Omental fat pad (tissue), 4 donors: ENCODE measurements around the gene MRPL19. TPM values are rescaled to one million over a fixed set of nuclear protein-coding genes. Genes with fewer than 3 reads are reported as not detected.

Experiments
- ATAC-seq: fragments of 150-250 bp; one replicate; pipeline ENCODE4 v1.9.1; 2016; ENCODE audit warnings: mild to moderate bottlenecking, moderate library complexity; ENCODE audit not compliant: low FRiP score
- DNase-seq: peaks from one replicate; pipeline ENCODE4 v3.0.0-alpha.2; 2019; ENCODE audit warnings: low spot score
- CTCF ChIP-seq, 3 donors: fragments of 450-650 bp; IDR thresholded peaks; one replicate each; pipeline ENCODE4 v1.5.1; 2016 to 2017; ENCODE audit warnings: antibody characterized with exemption in 3 of 3, mild to moderate bottlenecking in 3 of 3, moderate library complexity in 2 of 3
- total RNA-seq, 4 donors: library from RNA; depleted of rRNA; stranded (reverse); fragments of >200 nt; gene quantifications; one replicate each; pipeline ENCODE4 v1.1.0, GENCODE V29; 2016

MRPL19 gene
- total RNA-seq, 4 donors from 2014 or later: 28.2 to 33.7 (median 29.9) TPM

DNA sequence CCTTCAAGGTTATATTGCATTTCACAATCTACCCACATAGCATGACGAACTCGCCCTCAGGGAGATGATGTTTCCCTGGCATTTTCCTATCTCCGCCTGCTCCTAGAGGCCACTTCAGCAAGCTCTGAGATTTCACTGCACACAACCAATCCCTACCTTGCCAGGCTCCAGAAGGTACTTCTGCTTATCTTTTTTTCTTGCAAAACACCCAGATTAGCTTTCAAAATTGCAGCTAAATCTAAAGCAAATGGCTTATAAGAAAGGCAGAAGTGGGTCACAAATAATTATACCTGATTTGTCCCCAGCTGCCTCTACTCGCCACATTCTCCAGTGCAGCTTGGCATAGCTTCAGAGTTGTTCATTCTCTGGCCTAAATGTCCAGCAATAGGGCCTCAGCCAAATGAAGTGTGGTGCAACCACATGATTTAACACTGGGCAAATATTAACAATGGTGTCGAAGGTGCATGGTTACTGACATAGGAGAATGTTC is 32.4 kb upstream of the MRPL19 start:
- no peak for DNase-seq
- TF ChIP-seq CTCF (IDR thresholded peaks at IDR 0.05): no peak
- ATAC-seq: no peak

DNA sequence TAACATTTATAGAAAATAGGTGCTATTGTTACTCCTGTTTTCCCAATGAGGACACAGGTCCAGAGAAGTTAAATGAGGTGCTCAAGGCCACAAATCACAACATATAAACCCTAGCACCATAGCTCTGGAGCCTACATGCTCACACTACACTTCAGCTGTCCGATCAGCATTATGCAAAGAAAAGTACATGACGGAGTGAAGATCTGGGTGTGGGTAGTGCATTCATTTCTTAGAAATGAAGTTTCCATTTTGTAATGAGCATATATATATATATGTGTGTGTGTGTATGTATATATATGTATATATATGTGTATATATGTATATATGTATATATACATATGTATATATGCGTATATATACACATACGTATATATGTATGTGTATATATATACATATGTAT is 30.2 kb upstream of the MRPL19 start:
- DNase-seq (no peak), ATAC-seq (no peak)
- no peak for TF ChIP-seq CTCF (IDR thresholded peaks at IDR 0.05)

GRCh38 chr2:75616933-75617332 is 29.6 kb upstream of the MRPL19 start:
- ATAC-seq: no peak
- no peak for TF ChIP-seq CTCF (IDR thresholded peaks at IDR 0.05)
- no peak for DNase-seq

DNA sequence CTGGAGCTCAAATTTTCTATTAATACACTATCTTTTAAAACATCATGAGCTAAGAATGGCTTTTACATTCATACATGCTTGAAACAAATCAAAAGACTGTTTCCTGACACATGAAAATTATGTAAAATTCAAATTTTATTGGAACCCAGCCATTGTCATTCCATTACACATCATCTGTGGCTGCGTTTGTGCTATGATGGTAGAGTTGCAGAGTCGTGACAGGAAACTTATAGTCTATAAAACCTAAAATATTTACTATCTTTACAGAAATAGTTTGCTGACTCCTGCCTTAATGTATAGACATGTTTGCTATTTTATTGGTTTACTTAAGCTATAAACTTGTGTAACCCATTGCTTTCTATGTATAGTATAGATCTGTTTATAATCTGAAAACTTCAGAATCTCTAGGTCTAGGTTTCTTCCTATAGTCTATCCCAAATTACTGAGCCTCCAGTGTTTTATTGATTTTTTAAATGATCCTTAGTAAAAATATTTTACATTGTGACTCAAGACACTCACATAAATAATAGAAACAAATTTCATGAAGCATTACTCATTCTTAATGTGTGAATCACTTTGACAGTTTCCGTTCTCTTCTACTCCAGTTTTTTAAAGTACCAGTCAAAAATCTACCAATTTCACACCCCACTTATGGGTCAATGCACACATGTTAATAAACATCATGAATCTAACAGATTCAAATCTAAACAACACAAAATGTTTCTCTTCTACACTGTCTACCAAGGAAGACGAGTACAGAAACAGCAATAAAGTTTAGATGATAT is 26.4 kb upstream of the MRPL19 start:
- TF ChIP-seq CTCF (IDR thresholded peaks at IDR 0.05): no peak
- no peak for ATAC-seq
- no peak for DNase-seq

GRCh38 chr2:75621228-75621627 is 25.4 kb upstream of the MRPL19 start:
- no peak for TF ChIP-seq CTCF (IDR thresholded peaks at IDR 0.05)
- ATAC-seq: no peak

DNA sequence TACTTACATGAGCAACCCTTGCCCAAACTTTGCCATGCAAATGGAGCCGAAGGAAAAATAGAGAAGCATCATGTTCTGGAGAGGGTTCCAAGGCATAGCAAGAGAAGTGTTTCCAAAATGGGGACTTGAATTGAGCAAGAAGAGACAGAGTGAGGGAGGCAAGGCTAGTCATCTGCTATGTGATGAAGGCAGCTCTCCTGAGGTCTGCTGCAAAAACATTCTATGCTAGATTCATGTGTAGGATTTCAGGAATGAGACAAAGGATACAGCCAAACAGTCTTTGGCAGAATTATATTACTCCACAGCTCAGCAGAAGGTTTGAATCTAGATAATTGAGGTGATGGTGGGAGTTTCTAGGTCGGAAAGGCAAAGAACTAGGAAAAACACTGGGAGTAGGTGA is 24.1 kb upstream of the MRPL19 start:
- DNase-seq (no peak), ATAC-seq (no peak)
- no peak for TF ChIP-seq CTCF (IDR thresholded peaks at IDR 0.05)

More at GRCh38 chr2:75621228-75621627, 25.4 kb upstream of the MRPL19 start:
- DNase-seq: no peak

GRCh38 chr2:75622929-75623328 is 23.7 kb upstream of the MRPL19 start:
- DNase-seq (no peak), ATAC-seq (no peak)

More at GRCh38 chr2:75622929-75623328, 23.7 kb upstream of the MRPL19 start:
- TF ChIP-seq CTCF (IDR thresholded peaks at IDR 0.05): no peak
